Fibroblast of lung (primary cell): Measurements from ENCODE around the gene PPID.

ENCODE experiments used
- CTCF ChIP-seq, 2 donors: IDR thresholded peaks in 1 of 2; conservative IDR thresholded peaks in 1 of 2; 1 replicate in 1 of 2; 2 replicates in 1 of 2; pipeline ENCODE4 v1.5.1; 2011 to 2012; ENCODE audit warnings: low read length in 2 of 2, control low read depth in 1 of 2, inconsistent platforms in 1 of 2, low read depth in 1 of 2, mild to moderate bottlenecking in 1 of 2
- EZH2 ChIP-seq: IDR thresholded peaks from 2 replicates; pipeline ENCODE4 v1.5.1; 2012; ENCODE audit warnings: low read length, control low read depth, mild to moderate bottlenecking; ENCODE audit errors: missing control alignments

- TF ChIP-seq CTCF (conservative IDR thresholded peaks at IDR 0.05 in 1 of 2, IDR thresholded peaks at IDR 0.05 in 1 of 2; ENCODE audit: low read depth in 1 of 2, low read length in 2 of 2) (no peak), EZH2 (no peak)
These were observed 39.4 kb upstream of the PPID start for GRCh38 chr4:158762553-158762952.
